ENCODE results near the gene SLIT3.
"Not testable (repeated sequence)": the region's sequence is repeated elsewhere in the genome, so short reads cannot be mapped to it uniquely, and the experiment has no call there.

DNA sequence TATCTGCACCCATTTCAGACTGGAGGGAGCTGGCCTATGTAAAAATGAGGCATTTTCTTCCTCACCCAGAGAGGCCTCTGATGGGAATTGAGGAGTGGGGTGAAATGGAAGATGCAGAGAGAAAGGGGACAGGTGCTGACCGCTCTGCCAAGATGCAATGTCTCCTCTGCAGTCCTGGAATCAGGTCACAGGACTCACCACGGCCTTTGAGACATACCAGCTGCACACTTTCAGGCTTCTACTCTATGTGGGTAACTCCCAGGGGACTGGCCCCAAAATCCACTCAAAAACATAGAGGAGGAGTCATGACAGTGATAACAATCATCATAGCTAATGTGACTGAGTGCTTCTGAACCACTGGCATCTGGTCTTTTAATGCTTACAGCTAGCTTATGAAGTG is 558.6 kb downstream of the SLIT3 start:
- TF ChIP-seq FOXM1 (IDR thresholded peaks at IDR 0.05; ENCODE audit: borderline replicate concordance); HDGF (IDR thresholded peaks at IDR 0.05; ENCODE audit: borderline replicate concordance); SP1 (IDR thresholded peaks at IDR 0.05); TARDBP (IDR thresholded peaks at IDR 0.05); BHLHE40 (IDR thresholded peaks at IDR 0.05; ENCODE audit: borderline replicate concordance); FOXA1 (IDR thresholded peaks at IDR 0.05); SUZ12 (IDR thresholded peaks at IDR 0.05); CTBP1 (IDR thresholded peaks at IDR 0.05; ENCODE audit: borderline replicate concordance); LEF1 (IDR thresholded peaks at IDR 0.05; ENCODE audit: borderline replicate concordance); NFRKB (IDR thresholded peaks at IDR 0.05); ZNF384 (IDR thresholded peaks at IDR 0.05); ARNT (IDR thresholded peaks at IDR 0.05): not testable (repeated sequence)
